ENCODE measurements around the gene SLITRK1.

Gene SLITRK1

DNA sequence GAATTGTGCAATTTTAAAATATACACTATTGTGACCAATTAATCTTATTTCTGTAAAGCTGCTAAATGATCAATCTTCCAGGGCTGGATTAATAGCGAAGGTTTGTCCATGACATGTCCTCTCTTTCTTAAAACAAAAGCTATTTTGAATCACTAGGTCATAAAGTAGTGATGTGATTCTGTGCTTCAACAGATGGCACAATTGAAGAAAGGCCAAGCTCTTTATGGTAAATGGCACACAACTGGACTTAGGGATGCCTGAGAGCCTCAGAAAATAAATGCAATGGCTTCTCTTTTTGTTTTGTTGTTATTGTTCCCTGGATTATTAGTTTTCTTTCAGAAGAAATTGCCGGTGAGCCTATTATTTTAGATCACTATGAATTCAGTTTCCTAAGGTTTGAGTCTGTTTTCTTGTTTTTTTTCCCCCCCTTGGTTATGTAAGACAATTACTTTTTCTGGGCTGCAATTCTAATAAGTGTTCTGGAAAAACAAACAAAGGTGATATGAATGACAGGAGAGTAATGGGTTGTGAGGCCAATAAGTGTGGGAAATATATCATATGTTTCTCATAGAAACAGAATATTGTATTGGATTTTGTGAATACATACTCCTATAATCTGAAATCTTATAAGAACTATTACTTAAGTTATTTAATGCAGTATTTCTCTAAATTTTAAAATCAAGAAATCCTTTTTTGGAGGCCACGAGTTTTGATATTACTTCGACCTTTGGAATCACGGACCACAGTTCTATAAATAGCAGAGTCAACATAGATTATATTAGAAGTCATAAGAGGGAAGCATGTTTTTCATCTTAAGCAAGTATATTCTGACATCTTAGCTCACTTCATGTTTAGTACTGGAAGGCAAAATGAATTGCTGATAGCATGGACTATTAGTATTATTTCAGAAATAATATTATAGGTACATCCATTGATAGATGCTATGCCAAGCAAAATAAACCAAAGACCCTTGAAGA is 16.8 kb downstream of the SLITRK1 start:
- DNase-seq (ENCODE audit: low read depth in 2 of 2) = no peak

DNA sequence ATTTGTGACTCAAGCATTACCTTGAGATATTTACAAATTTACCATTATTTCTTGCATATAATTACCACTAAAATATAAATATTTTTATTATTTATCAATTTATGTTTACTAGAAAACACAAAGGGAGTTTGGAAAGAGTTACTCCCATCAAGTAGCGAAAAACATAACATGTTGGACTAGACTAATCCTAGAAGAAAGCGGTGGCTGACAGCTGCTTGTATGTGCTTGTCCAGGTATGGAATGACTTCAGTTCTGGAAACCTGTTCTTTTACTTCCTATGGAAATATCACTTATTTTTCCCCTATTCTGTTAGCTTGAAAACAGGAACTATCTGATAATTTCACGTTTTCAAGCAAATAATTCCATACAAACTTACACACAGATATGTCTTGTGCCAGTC is 28.5 kb downstream of the SLITRK1 start:
- no peak for DNase-seq (ENCODE audit: low read depth in 2 of 2)

DNA sequence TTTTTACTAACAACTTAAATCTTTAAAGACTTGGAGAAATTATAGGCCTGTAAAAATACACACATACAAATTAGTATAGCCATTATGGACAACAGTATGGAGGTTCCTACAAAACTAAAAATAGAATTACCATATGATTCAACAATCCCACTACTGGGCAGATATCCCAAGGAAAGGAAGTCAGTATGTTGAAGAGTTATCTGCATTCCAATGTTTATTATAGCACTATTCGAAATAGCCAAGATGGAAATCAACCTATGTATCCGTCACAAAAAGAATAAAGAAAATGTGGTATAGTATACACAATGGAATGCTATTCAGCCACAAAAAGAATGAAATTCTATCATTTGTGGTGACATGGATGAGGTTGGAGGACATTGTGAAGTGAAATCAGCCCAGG is 37.2 kb downstream of the SLITRK1 start:
- DNase-seq (ENCODE audit: low read depth in 2 of 2) = no peak

DNA sequence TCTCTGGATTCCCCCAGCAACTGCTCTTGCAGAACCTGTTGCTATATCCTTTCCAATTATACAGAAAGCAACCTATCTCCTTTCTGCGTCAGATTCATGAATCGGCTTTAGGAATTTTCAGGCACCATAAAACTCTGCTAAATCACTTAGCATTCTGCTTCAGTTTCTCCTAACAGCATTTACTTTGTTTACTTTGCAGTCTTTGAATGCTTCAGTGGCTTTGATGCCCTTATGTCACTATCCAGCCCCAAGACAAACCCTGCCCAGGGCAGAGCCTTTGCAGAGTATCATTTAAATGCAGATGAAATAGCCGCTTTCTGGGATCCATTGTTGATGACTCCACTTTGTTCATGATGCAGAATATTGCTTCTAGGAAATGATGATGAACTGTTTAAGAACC is 43.1 kb downstream of the SLITRK1 start:
- no peak for DNase-seq (ENCODE audit: low read depth in 2 of 2)

DNA sequence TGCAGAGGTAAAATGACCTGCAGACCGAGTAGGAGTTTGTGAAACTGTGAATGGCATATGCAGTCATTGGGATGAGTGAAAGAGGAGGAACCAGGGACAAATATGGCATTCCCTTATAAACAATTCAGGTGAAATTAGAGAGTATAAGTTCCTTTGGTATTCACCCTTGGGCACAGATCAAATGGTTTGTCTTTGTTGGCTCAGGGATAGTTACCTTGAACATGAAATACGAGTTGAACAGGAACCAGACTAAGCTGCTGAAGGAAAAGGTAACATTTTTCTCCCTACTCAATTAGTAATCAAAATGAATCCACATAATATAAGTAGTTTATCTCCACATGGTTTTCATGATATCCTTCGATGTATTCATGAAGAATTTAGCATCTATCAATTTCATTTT is 50.5 kb downstream of the SLITRK1 start:
- no peak for DNase-seq (ENCODE audit: low read depth in 2 of 2)

DNA sequence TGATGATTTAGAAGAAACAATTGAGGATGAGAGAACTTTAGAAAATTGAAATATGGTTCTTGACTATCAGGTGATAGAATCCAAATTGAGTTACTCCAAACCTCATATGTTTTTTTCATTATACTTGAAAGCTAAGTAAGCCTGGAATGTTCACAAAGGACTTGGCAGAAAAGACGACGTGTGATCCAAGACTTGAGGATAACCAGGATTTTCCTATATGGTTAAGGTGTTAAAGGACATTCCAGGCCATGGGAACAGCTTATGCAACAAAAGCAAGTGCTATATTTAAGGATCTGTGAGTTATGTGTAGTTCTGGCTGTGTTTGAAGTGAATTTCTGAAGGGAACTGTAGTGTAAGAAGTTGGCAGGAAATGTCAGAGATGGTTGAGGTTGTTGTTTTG is 52.5 kb downstream of the SLITRK1 start:
- no peak for DNase-seq (ENCODE audit: low read depth in 2 of 2)

DNA sequence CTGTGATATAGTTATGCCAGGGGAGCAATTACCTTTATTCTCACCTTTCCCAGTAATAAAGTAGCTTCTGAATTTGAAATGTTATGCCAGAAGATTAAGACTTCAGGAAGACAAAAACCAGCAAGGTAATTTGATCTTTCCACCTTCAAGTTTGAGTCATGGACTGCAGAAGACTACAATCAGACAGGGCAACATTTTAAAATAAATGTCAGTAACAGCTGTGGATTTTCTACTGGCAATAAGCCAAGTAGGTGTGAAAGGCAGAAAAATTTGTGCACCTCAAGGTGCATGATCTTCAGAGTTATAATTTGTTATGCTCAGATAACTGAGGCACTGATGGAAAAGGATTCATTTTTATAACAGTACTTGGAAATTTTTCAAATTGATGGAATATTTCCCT is 54.9 kb downstream of the SLITRK1 start:
- DNase-seq (ENCODE audit: low read depth in 2 of 2) = no peak

Measured in stimulated activated CD8-positive, alpha-beta memory T cell treated with anti-CD3 and anti-CD28 coated beads, Interleukin-7, amount 100 ng/mL, for 1 hour (primary cell).